ENCODE results near the gene PRKAA1.
"Not testable (repeated sequence)": the region's sequence is repeated elsewhere in the genome, so short reads cannot be mapped to it uniquely, and the experiment has no call there.

PRKAA1 gene

DNA sequence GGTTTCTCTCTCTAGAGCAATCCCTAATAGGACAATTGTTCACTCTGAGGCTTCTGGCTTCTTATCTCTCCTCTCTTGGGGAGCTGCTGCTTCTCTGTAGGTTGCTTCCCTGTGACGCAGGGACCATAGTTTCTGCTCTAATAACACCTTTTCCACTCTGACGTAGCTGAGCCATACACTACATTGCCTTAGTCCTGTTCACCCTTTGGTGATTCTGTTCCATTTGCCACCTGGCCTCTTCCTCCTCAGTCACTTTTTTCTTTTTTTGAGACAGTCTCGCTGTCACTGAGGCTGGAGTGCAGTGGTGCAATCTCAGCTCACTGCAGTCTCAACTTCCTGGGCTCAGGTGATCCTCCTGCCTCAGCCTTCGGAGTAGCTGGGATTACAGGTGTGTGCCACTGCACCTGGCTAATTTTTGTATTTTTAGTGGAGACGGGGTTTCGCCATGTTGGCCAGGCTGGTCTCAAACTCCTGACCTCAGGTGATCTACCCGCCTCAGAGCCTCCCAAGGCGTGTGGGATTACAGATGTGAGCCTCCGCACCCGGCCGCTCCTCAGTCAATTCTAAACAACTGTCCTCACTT, 27.4 kb upstream of the PRKAA1 start:
- not testable (repeated sequence) for DNase-seq

DNA sequence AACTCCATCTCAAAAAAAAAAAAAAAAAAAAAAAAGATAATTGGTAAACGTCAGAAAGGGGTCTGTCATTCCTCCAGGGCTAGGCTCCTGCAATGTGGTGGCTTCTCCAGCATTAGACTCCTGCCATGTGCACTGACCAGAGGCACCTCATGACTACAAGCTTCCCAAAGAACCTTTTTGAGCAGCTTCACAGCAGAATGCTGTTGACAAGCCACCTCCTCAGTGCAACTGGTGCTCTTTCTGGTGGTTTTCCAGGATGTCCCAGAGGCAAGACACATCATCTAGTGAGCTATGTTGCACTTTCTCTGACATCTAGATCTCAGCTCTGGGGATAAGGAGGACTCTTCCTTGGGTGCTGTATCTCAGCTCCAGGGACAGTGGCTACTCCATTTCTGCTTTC, 25.3 kb upstream of the PRKAA1 start:
- DNase-seq, result no peak

DNA sequence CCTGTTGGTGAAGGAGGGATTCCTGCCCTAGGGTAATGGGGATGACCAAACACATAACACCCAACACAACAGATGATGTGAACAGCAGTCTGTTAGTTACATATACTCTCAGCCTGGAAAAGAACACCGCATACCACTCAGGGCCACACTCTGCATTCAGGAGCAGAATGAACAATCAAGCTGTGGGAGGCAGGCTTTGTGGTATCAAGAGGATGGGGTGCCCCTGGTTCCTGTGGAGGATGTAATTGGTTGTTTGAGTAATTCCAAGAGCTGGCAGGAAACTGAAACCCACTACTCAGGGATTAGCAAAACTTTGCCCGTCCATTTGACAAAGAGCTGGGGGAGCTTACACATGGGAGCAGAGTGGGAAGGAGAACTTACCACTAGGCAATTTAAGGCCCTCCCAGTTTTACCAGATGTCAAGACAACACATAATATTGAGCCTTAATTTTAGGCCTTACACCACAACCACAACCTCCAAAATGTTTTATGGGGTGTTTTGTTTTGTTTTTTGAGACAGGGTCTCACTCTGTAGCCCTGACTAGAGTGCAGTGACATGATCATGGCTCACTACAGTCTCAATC, 15.6 kb upstream of the PRKAA1 start:
- no peak for DNase-seq

DNA sequence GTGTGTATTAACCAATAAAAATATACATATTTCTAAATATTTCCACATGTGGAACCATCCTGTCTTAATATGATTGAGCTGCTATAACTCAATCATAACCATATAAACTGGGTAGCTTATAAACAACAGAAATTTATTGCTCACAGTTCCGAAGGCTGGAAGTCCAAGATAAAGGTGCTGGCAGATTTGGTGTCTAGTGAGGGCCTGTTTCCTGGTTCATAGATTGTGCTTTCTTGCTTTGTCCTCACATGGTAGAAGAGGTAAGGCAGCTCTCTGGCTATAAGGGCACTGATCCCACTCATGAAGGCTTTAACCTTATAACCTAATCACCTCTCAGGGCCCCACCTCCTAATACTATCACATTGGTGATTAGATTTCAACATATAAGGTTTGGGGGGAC, 14.0 kb upstream of the PRKAA1 start:
- no peak for DNase-seq

DNA sequence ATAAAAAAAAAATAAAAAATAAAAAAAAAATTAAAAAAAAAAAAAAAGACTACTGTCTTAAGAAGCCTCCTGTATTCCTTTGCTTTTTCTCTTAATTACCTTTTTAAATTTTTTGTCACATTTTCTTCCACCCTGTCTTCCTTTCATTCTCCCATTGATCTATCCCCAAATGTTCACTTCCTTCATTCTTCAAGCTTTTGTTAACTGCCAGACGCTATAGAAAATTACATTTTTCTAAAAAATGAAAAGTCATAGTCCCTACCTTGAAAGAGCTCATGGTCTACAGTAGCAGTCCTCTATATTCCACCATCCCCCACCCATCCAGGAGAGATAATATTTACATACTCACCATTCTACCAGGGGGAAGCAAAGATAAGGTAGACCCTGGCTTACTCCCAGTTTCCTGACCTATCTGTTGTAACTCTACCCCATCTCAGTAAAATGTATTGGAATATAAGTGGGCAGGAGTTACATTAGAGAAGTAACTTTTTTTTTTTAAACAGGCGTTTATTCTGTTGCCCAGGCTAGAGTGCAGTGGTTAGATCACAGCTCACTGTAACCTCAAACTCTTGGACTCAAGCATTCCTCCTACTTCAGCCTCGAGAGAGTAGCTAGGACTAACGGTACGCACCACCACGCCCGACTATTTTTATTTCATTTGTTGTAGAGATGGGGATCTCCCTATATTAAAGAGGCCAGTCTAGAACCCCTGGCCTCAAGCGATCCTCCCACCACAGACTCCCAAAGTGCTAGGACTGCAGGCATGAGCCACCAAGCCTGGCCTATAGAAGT, 3.8 kb upstream of the PRKAA1 start:
- DNase-seq, result no peak

DNA sequence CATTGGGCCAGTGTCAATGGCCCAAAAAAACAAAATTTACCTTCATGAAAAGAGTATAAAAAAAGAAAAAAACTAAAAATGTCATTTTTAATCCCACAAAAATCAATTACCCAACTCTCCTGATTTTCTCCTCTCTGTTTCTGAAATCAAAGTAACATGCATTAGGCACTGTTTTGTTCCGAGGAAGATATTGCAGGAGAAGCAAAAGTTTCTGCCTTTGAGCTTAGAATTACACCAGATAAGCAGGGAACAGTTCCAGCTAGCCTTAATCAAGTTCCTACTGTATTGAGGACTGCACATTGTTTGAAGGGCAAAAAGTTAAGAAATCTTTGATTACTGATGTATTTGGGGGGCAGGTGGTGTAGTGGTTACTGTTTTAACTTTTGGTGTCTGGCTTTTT, 1.1 kb upstream of the PRKAA1 start:
- no peak for DNase-seq

DNA sequence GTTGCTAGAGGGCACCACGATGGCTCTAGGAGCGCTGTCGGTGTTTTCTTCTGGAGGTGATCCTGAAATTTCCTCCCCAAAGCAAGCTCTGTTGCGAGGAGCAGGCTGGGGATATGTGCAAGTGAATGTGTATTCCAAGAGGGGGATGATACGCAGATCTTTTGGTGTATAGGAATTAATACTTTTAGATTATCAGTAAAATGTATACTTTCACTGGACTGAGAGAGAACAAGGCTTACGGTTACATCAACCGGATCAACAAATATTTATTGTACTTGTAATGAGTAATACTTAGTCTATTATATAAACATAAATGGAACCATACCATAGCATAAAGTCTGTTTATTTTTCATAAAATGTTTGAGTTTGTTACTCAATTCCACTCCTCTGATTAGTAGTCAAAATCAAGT, 632 bp upstream of the PRKAA1 start:
- DNase-seq, result no peak

DNA sequence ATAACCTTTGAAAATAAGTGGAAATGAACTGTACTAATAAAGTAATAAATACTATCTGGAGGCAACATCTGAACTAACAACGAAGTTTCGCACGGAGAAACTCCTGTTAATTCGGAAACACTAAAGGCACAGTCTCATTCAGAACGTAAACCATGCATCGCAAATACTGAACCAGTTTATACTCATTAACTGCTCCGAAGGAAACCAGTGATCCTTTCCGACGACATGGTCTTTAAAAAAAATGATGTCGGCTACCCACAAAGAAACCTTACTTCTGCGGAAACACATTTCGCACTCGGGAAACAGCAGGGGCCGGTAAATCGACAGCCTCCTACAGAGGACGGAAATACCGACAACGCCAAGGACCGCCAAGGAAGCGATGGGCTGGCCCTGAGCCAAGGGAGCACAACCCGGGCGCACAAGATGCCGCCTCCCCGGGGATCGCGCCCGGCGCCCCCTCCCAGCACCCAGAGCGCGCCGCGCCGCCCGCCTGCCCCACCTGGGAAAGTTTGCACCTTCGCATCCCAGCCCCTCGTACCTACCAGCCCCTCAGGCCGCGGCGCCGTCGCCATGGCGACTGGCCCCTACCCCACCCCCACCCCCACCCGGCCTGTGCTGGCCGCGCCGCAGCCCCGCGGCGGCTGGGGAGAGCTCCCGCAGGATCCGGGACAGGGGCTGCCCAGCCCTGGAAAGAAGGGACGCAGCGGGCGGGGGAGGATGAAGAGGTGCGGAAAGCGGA, 732 bp downstream of the PRKAA1 start:
- DNase-seq, result peak; percentile 83

DNA sequence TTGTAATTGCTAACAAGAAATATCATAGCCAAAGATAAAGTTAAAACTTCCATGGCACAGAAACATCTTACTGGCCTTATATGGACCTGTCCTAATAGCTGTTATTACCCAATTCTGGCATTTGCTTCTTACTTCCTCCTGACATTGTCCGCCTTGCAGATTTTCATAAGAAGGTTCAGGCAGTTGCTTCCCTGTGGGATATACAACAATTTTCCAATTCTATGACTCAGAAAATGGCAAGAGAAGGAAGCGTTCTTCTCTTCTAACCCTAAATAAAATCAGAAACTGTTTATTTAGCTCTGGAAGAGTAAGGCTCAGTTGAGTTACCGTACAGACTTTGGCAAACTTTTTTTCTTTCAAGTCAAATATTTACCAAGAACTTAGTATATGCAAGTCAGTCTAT, 1.7 kb downstream of the PRKAA1 start:
- no peak for DNase-seq

DNA sequence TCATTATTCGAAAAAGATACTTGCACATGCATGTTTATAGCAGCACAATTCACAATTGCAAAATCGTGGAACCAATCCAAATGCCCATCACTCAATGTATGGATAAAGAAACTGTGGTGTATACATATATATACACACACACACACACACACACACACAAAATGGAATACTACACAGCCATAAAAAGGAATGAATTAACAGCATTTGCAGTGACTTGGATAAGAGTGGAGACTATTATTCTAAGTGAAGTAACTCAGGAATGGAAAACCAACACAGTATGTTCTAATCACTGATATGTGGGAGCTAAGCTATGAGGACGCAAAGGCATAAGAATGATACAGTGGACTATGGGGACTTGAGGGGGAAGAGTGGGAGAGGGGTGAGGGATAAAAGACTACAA, 3.3 kb downstream of the PRKAA1 start:
- not testable (repeated sequence) for DNase-seq

DNA sequence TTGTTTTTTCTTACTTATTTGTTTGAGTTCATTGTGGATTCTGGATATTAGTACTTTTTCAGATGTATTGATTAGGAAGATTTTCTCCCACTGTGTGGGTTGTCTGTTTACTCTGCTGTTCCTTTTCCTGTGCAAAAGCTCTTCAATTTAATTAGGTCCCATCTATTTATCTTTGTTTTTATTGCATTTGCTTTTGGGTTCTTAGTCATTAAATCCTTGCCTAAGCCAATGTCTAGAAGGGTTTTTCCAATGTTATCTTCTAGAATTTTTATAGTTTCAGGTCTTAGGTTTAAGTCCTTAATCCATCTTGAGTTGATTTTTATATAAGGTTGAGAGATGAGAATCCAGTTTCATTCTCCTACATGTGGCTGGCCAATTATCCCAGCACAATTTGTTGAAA, 3.8 kb downstream of the PRKAA1 start:
- DNase-seq, result not testable (repeated sequence)

DNA sequence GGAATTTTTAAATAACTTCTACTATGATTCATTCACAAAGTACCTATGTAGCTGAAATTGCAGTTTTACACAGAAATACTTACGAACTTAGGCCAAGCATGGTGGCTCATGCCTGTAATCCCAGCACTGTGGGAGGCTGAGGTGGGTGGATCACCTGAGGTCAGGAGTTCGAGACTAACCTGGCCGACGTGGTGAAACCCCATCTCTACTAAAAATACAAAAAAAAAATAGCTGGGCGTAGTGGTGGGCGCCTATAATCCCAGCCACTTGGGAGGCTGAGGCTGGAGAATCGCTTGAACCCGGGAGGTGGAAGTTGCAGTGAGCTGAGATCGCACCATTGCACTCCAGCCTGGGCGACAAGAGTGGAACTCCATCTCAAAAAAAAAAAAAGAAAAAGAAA, 5.5 kb downstream of the PRKAA1 start:
- not testable (repeated sequence) for DNase-seq

DNA sequence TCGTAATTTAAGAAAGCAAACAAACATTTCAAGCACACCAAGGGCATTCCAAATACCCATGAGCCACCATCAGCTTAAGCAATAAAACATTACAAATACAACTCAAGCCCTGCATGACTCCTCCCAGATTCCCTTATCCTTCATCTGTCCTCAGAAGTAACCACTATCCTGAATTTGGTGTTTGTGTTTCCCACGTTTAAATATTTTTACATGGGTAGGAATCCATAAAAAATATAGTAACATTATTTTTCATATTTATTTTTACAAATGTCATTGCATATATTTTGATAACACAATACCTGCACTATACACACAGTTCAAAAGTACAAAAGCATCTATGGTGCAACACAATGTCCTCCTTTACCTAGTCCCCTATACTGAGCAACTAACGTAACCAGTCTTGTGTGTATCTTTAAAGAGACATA, 6.4 kb downstream of the PRKAA1 start:
- DNase-seq, result no peak

DNA sequence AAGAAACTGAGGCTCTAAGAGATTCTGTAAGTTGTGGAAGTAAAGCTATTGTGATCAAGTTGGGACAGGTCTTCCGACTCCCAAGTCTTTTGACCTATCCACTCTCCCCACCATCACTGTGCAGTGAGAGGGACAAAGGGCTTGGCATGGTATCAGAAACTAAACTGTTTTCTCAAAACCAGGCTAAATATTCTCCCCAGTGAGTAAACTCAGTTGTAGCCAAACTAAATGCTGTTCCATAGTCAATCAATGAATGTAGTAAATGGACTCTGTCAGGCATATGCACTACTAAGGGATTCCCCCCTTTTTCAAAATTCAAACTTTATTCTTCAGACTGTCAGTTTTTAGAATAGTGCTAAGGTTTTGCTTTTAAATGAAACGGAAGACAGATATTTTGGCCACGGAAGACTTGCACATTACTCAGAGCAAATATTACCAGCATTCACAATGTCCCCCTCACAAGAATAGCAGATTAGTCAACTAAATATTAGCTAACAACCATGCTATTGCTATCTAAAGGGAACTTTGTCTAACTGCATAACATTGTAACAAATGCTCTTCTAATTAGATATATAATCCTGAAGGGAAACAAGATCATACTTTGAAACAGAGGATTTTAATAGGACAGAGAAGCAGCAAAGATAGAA, 7.1 kb downstream of the PRKAA1 start:
- DNase-seq, result no peak

DNA sequence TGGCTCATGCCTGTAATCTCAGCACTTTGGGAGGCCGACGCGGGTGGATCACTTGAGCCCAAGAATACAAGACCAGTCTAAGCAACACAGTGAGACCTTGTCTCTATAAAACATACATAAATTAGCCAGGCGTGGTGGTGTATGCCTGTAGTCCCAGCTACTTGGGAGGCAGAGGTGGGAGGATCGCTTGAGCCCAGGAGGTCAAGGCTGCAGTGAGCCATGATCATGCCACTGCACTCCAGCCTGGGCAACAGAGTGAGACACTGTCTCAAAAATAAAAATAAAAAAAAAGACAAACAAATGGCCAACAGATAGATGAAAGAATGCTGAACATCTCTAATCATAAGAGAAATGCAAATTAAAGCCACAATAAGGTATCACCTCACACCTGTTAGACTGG, 9.2 kb downstream of the PRKAA1 start:
- DNase-seq, result not testable (repeated sequence)

DNA sequence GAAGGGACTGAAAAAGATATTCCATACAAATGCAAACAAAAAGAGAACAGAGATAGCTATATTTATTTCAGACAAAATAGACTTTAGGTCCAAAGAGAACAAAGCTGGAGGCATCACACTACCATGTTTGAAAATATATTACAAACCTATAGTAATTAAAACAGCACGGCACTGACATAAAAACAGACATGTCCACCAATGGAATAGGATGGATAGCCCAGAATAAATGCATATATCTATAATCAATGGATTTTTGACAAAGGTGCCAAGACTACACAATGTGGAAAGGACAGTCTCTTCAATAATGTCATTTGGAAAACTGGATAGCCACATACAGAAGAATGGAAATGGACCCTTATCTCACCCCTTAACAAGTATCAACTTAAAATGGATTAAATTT, 10.2 kb downstream of the PRKAA1 start:
- no peak for DNase-seq

DNA sequence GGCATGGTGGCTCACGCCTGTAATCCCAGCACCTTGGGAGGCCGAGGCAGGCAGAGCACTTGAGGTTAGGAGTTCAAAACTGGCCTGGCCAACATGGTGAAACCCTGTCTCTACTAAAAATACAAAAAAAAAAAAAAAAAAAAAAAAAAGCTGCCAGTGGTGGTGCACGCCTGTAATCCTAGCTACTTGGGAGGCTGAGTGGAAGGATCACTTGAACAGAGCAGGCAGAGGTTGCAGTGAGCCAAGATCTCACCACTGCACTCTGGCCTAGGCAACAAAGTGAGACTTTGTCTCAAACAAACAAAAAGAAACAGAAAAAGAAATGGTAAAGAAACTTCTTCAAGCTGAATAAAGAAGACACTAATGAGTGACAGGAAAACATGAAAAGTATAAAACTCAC, 11.5 kb downstream of the PRKAA1 start:
- DNase-seq, result not testable (repeated sequence)

DNA sequence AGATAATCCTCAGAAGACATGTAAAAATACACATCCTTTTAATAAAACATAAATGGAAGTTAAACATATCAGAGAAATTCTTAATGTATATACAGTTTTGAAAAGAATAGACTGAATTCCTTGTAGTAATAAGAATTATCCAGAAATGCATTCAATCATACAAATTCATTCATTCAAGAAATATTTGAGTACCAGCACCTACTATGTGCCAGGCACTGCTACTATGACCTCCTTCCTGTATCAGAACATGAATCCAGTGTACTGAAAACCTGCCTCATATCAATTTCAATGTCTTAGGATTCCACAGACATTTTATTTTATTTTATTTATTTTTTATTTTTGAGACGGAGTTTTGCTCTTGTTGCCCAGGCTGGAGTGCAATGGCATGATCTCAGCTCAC, 13.3 kb downstream of the PRKAA1 start:
- no peak for DNase-seq

DNA sequence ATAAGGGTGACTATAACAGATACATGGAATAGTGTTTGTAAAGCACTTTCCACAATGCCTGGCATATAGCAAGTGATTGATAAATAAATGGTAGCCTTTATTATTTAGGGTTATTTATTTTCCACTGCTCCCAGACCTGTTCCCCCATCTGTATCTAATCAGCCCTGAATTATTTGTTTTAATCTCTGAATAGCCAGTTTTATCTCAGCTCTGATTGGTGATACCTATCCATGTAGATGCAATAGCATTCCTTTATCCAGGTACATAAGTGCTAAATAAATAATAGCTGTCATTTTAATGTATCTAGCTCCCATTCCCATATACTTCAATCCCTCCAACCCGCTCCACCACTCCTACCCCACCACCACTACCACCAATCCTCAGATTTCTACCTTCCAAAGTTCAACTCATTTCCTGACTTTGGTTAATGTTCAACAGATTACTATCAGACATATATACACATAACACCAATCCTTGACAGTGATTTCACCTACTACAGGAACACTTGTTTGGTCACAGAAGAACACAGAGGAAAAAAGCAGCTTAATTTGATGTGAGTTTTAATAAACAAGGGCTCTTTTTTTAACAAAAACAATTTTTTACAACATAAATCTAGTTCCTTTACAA, 14.0 kb downstream of the PRKAA1 start:
- no peak for DNase-seq

DNA sequence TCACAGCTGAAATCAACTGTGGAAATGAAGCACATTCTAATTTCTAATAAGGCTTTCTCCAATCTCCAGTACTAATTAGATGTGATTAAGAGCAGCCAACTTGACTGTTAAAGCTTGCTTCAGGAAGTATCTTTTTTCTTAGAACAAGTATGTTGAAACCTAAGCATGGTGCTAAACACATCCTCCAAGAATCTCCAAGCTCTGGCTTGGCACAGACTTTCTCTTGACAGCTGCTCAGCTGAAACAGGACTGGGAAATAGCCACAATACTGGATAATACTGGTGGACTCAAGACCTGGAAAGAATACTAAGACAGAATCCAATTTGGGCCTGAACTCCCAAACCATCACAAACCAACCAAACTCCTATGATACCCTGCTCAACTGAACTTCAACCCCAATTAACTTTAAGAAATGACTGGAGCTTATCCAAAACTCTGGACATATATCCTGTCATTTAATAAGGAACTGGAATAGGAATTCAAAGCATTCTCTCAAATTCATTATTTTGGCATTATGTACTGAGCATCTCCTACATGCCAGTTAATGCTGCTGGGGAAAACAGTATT, 16.2 kb downstream of the PRKAA1 start:
- DNase-seq, result no peak

DNA sequence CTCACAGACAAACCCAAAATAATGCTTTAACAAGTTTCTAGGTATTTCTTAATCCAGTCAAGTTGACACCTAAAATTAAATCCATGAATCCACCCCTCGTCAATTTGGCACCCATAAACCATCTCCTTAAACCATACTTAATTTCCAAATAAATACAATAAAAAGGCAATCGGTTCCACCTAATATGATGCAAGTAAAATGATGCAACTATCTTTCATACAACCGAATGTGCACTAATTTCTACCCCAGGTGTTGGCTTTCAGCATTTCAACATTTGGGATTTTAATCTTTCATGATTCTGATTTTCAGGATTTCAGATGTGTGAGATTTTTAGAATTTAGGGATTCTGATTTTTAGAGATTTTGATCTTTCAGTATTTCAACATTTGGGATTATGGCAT, 17.3 kb downstream of the PRKAA1 start:
- DNase-seq, result no peak

DNA sequence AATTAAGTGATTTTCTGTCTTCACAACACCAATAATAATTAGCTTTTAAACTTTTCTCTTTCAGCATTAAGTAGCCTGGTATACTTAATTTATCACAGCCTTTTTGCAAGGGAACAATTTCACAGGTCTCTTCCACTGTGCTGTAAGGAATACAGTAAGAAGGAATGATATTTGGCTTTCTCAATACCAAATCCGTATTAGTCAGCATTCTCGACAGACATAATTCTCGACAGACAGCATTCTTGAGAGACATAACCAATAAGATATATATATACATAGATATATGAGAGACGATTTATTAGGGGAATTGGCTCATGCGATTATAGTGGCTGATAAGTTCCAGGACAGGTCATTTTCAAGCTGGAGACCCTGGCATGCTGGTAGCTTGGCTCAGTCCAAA, 18.0 kb downstream of the PRKAA1 start:
- DNase-seq, result no peak
